Body of pancreas (tissue), 4 donors: ENCODE measurements around the gene CBX4. TPM values are rescaled to one million over a fixed set of nuclear protein-coding genes. Genes with fewer than 3 reads are reported as not detected.

ENCODE experiments used
- ATAC-seq: fragments of 150-250 bp; one replicate; pipeline ENCODE4 v1.9.1; 2016
- DNase-seq, 4 donors: peaks; one replicate each; pipeline ENCODE4 v3.0.0-alpha.2; 2019
- H3K27ac ChIP-seq, 4 donors: fragments of 200-600 bp; sonication (generic); 1 replicate in 3 of 4; 2 replicates in 1 of 4; pipeline versions ENCODE4 v1.5.1 to v1.6.1; 2016 to 2019; ENCODE audit warnings: mild to moderate bottlenecking in 1 of 4, mixed read lengths in 1 of 4, moderate library complexity in 1 of 4
- H3K27me3 ChIP-seq, 2 donors: fragments of 200-600 bp; sonication (generic); one replicate each; pipeline ENCODE4 v1.6.0; 2016; ENCODE audit warnings: mild to moderate bottlenecking in 1 of 2
- H3K36me3 ChIP-seq, 2 donors: fragments of 200-600 bp; sonication (generic); replicated peaks in 1 of 2; 2 replicates each; pipeline ENCODE4 v1.5.1; 2016; ENCODE audit warnings: low read depth in 2 of 2; ENCODE audit not compliant: insufficient read depth in 1 of 2
- H3K4me1 ChIP-seq: fragments of 200-600 bp; sonication (generic); one replicate; pipeline ENCODE4 v1.6.0; 2016
- H3K4me3 ChIP-seq, 2 donors: fragments of 200-600 bp; sonication (generic); 1 replicate in 1 of 2; 2 replicates in 1 of 2; pipeline ENCODE4 v1.5.1; 2016 to 2019
- H3K9me3 ChIP-seq, 3 donors: fragments of 200-600 bp; sonication (generic); 1 replicate in 2 of 3; 2 replicates in 1 of 3; pipeline ENCODE4 v1.5.1; 2016
- POLR2A ChIP-seq, 3 donors: fragments of 450-650 bp; IDR thresholded peaks; one replicate each; pipeline ENCODE4 v1.6.1; 2016; ENCODE audit warnings: antibody characterized with exemption in 3 of 3, mild to moderate bottlenecking in 2 of 3
- WGBS, 2 donors: methylation state at CpG; one replicate each; pipeline ENCODE4 v1.1.5; 2017; 5-methylcytosine and 5-hydroxymethylcytosine counted together
- intact Hi-C: fragments of 100-400 bp; cut with DNase I; formaldehyde crosslinking; loops from one replicate; pipeline ENCODE4 v1.15.1; 2023
- total RNA-seq, 2 donors: library from RNA; depleted of rRNA; stranded (reverse); fragments of >200 nt; gene quantifications; one replicate each; pipeline ENCODE4 v1.1.0, GENCODE V29; 2016
- TF ChIP-seq, protein P1 (sequence below), 7 experiments: fragments of 450-650 bp in 4 of 7; fragments of 200-600 bp in 3 of 7; sonication (generic) in 3 of 7; IDR thresholded peaks; one replicate each; pipeline ENCODE4 v1.5.1; 2016 to 2019; ENCODE audit warnings: antibody characterized with exemption in 7 of 7

CBX4 gene
- total RNA-seq, 2 donors from 2014 or later: 15.6 to 17.8 TPM

DNA sequence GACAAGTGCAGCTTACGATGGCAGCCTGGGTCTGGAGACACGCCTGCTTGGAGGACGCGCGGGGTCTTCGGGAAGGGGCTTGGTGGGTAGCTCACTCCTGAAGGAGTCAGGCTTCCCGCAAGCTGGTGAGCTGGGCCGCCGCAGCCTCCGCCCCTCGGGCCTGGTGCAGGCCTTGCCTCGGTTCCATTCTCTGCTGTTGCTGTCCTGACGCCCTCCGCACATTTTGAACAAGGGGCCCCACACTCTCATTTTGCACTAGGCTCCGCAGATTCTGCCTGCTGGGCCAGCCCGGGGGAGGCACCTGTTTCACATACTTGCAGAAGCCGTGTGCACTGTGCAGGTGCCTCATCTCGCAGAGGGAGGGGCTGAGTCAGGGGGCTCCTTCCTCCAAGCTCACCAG lies 31.9 kb upstream of the CBX4 start:
- Histone ChIP-seq H3K4me3 (no peak overlapping the region), H3K27me3 (no peaks in the 10 kb centered on the region), H3K4me1 (no peaks in the 10 kb centered on the region), H3K36me3 (no peaks in the 10 kb centered on the region), H3K9me3 (no peaks in the 10 kb centered on the region), H3K27ac (no peak overlapping the region)
- TF ChIP-seq, protein P1, sequence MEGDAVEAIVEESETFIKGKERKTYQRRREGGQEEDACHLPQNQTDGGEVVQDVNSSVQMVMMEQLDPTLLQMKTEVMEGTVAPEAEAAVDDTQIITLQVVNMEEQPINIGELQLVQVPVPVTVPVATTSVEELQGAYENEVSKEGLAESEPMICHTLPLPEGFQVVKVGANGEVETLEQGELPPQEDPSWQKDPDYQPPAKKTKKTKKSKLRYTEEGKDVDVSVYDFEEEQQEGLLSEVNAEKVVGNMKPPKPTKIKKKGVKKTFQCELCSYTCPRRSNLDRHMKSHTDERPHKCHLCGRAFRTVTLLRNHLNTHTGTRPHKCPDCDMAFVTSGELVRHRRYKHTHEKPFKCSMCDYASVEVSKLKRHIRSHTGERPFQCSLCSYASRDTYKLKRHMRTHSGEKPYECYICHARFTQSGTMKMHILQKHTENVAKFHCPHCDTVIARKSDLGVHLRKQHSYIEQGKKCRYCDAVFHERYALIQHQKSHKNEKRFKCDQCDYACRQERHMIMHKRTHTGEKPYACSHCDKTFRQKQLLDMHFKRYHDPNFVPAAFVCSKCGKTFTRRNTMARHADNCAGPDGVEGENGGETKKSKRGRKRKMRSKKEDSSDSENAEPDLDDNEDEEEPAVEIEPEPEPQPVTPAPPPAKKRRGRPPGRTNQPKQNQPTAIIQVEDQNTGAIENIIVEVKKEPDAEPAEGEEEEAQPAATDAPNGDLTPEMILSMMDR (IDR thresholded peaks at IDR 0.05): no peak
- TF ChIP-seq POLR2A (IDR thresholded peaks at IDR 0.05): no peak
- intact Hi-C loops: no loop called here
- no peak for DNase-seq
- WGBS, 2 donors: 87 to 88% methylated on average over 10 to 18 of the region's 18 CpGs
- ATAC-seq: no peak

DNA sequence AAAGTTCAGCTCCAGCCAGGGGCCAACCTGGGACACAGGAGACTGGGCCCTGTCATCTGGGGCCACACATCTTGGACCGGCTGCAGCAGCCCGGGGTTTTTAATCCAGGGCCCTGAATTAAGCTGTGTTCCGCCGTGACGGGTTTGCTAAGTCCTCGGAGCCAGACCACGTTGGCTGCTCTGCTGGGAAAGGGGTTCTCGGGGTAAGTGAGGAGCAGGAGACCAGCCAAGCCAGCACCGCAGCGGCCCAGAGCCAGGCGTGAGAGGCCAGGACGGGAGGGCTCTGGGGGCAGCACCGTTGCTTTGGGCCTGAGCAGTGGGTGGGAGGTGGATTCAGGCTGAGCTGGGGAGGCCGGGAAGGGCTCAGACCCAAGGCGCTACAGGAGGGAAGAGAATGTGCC lies 31.3 kb upstream of the CBX4 start:
- intact Hi-C loops: no loop called here
- no peak overlapping the region for H3K27ac ChIP-seq
- no peak for ATAC-seq

DNA sequence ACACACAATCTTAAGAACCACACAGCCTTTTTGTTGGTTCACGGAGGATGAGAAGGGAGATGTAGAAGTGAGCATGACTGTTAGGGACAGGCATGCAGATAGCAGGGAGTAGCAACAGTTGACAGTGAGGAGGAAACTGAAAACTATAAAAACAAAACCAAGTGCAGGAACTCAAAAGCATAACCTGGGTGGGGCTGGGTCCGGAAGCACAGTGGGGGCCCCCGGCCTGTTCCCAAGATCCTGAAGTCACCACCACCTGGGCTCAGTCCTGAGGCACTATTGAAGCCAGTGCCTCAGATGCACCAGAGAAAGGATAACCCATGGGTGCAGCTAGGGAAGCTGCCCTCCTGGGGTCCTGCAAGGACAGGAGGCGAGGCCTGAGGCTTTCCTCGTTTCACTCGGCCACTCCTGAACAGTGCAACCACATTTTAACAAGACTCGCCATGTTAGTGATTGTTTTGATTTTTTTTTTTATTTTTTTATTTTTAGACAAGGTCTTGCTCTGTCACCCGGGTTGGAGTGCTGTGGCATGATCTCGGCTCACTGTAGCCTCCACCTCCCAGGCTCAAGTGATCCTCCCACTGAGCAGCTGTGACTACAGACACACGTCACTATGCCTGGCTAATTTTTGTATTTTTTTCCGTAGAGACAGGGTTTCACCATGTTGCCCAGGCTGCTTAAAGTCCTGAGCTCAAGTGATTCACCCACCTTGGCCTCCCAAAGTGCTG lies 27.7 kb upstream of the CBX4 start:
- TF ChIP-seq, protein P1 (IDR thresholded peaks at IDR 0.05): no peak
- no peak for TF ChIP-seq POLR2A (IDR thresholded peaks at IDR 0.05)
- H3K36me3 ChIP-seq: no peaks in the 10 kb centered on the region
- H3K4me1 ChIP-seq: no peaks in the 10 kb centered on the region
- ATAC-seq (no peak), DNase-seq (no peak)
- no peak overlapping the region for H3K27ac ChIP-seq
- no peaks in the 10 kb centered on the region for H3K27me3 ChIP-seq
- intact Hi-C loops: no loop called here
- WGBS, 2 donors: 86 to 87% methylated on average over 11 of the region's 11 CpGs
- no peaks in the 10 kb centered on the region for H3K9me3 ChIP-seq
- H3K4me3 ChIP-seq: no peak overlapping the region

More for the DNA sequence above, 31.3 kb upstream of the CBX4 start:
- H3K36me3 ChIP-seq: no peaks in the 10 kb centered on the region
- no peaks in the 10 kb centered on the region for H3K27me3 ChIP-seq
- H3K9me3 ChIP-seq: no peaks in the 10 kb centered on the region
- no peaks in the 10 kb centered on the region for H3K4me1 ChIP-seq
- TF ChIP-seq, protein P1 (IDR thresholded peaks at IDR 0.05): no peak
- TF ChIP-seq POLR2A (IDR thresholded peaks at IDR 0.05): no peak
- no peak for DNase-seq
- H3K4me3 ChIP-seq: no peak overlapping the region
- 84 to 92% methylated on average over 8 to 13 of the region's 15 CpGs for WGBS, 2 donors

DNA sequence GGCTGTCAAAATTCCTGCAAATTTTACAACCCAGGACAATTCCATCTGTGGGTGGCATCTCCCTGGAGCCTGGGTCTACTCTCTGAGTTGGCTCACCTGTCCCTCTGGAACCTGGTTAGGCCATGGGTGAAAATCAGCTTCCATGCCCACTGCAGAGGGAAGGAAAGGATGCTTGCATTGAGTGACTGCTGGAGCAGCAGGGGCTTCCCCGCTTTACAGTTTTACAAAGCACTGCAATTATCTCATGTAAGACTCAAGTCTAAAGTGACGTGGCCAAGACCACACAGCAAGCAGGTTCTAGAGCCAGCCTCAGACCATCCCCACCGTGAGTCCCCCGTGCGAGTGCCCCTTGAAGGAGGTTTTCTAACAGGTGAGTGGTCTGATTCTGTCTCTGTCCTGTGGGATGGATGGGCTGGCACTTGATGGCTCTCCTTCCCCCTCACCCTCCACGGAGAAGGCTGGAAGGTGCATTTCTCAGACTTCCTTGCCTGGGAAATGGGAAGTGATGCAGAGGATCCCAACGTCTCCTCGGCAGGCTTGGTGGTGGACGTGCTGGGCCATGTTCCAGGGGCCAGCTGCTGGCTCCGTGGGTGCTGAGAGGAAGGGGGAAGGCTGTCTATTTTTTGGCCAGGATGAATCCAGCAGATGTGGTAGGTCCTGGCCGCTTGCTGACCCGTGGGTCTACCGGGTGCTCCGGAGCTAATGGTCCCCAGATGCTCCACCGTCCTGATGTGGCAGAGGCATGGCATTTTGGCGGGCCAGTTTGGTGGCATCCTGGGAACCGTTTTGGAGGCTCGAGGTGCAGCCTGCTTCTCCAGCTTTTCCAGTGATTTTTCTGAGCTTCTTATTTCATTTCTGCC lies 26.3 kb upstream of the CBX4 start:
- Histone ChIP-seq H3K27me3 (no peaks in the 10 kb centered on the region), H3K27ac (no peak overlapping the region), H3K4me3 (no peak overlapping the region), H3K4me1 (no peaks in the 10 kb centered on the region), H3K36me3 (no peaks in the 10 kb centered on the region), H3K9me3 (no peaks in the 10 kb centered on the region)
- TF ChIP-seq POLR2A (IDR thresholded peaks at IDR 0.05): no peak
- TF ChIP-seq, protein P1 (IDR thresholded peaks at IDR 0.05): no peak
- DNase-seq: no peak
- WGBS, 2 donors: 51 to 59% methylated on average over 14 to 18 of the region's 18 CpGs
- no peak for ATAC-seq
- intact Hi-C loops: no loop called here
